Measurements from ENCODE around the gene DCUN1D4.
A peak's percentile ranks its signal among the peaks of the same experiment; 100 is the strongest.

DCUN1D4 gene

GRCh38 chr4:51845055-51845426 lies 2.1 kb downstream of the DCUN1D4 start:
- TF ChIP-seq GABPA (IDR thresholded peaks at IDR 0.05; ENCODE audit: low read depth) = no peak
- no peak for TF ChIP-seq POLR2AphosphoS5 (IDR thresholded peaks at IDR 0.05; ENCODE audit: low read depth)
- TF ChIP-seq SPI1 (IDR thresholded peaks at IDR 0.05; ENCODE audit: borderline replicate concordance, low read depth) = no peak
- no peak for TF ChIP-seq REST (IDR thresholded peaks at IDR 0.05; ENCODE audit: insufficient replicate concordance, low read depth)
- no peak for TF ChIP-seq CTCF (IDR thresholded peaks at IDR 0.05; ENCODE audit: insufficient read depth, low read length)
- peak overlapping the region; percentile 81 for H3K27ac ChIP-seq (replicated peaks)
- H3K27me3 ChIP-seq (ENCODE audit: insufficient read depth, poor library complexity, severe bottlenecking) = no peaks in the 10 kb centered on the region
- no peak for DNase-seq (ENCODE audit: low read depth in 1 of 2, low spot score in 1 of 2)
- peak overlapping the region; percentile 71 for H3K4me3 ChIP-seq (replicated peaks; ENCODE audit: insufficient read depth, low read length)

GRCh38 chr4:51845711-51846110 lies 2.8 kb downstream of the DCUN1D4 start:
- no peak for DNase-seq (ENCODE audit: low read depth in 1 of 2, low spot score in 1 of 2)
- Histone ChIP-seq H3K27me3 (ENCODE audit: insufficient read depth, poor library complexity, severe bottlenecking) (no peaks in the 10 kb centered on the region), H3K4me3 (replicated peaks; ENCODE audit: insufficient read depth, low read length) (no peak overlapping the region), H3K27ac (replicated peaks) (no peak overlapping the region; the same call in 1 of the 2 replicates)
- TF ChIP-seq POLR2AphosphoS5 (IDR thresholded peaks at IDR 0.05; ENCODE audit: low read depth) (no peak), SPI1 (IDR thresholded peaks at IDR 0.05; ENCODE audit: borderline replicate concordance, low read depth) (no peak), REST (IDR thresholded peaks at IDR 0.05; ENCODE audit: insufficient replicate concordance, low read depth) (no peak), GABPA (IDR thresholded peaks at IDR 0.05; ENCODE audit: low read depth) (no peak)

- Histone ChIP-seq H3K4me3 (replicated peaks; ENCODE audit: insufficient read depth, low read length) (no peak overlapping the region), H3K27me3 (ENCODE audit: insufficient read depth, poor library complexity, severe bottlenecking) (no peaks in the 10 kb centered on the region), H3K27ac (replicated peaks) (no peak overlapping the region)
- TF ChIP-seq GABPA (IDR thresholded peaks at IDR 0.05; ENCODE audit: low read depth) = no peak
- no peak for TF ChIP-seq POLR2AphosphoS5 (IDR thresholded peaks at IDR 0.05; ENCODE audit: low read depth)
- no peak for TF ChIP-seq SPI1 (IDR thresholded peaks at IDR 0.05; ENCODE audit: borderline replicate concordance, low read depth)
- no peak for TF ChIP-seq CTCF (IDR thresholded peaks at IDR 0.05; ENCODE audit: insufficient read depth, low read length)
- no peak for TF ChIP-seq REST (IDR thresholded peaks at IDR 0.05; ENCODE audit: insufficient replicate concordance, low read depth)
- DNase-seq (ENCODE audit: low read depth in 1 of 2, low spot score in 1 of 2) = no peak
These were observed 6.5 kb downstream of the DCUN1D4 start for GRCh38 chr4:51849430-51849829.
